ENCODE results near the gene CLCN3. TPM values are rescaled to one million over a fixed set of nuclear protein-coding genes. Genes with fewer than 3 reads are reported as not detected.
"Not testable (repeated sequence)": the region's sequence is repeated elsewhere in the genome, so short reads cannot be mapped to it uniquely, and the experiment has no call there.

CLCN3 gene
- 36.4 and 42.1 TPM in 2 replicates for total RNA-seq (2022)
- percentile 77 among the genes with signal in this experiment for Bru-seq, nascent RNA
- BruChase-seq, experiment 1, labeled RNA remaining after a 2-hour chase = percentile 78 among the genes with signal in this experiment
- BruChase-seq, experiment 2, labeled RNA remaining after a 6-hour chase = percentile 87 among the genes with signal in this experiment
- long read RNA-seq, full-length matches to known transcripts = 30 of 48 reads
- long read RNA-seq, partial matches to known transcripts = 9 of 48 reads
- long read RNA-seq, other reads (novel, unspliced or antisense) = 9 of 48 reads

- ChIA-PET POLR2A (interaction anchor here (0.5 to 2.2 kb wide), 6 partner anchors 8 to 103 kb away, joined by 3 to 19 read pairs (median 4); partner anchors contain the start of gene NEK1), CTCF (interaction anchor here (0.7 to 0.8 kb wide), 2 partner anchors 610 to 768 kb away, joined by 3 read pairs; partner anchors contain the start of gene CBR4)
- Histone ChIP-seq H3K36me3 (ENCODE audit: control insufficient read depth, insufficient read depth, low read length) (no peaks in the 10 kb centered on the region), H3K9me3 (no peaks in the 10 kb centered on the region), H3K4me1 (peaks cover 19% of the 10 kb centered on the region), H3K27me3 (replicated peaks; ENCODE audit: control insufficient read depth, insufficient read depth, low read length) (no peaks in the 10 kb centered on the region), H3K4me3 (ENCODE audit: low read depth, low read length) (peak within 1 kb of the TSS; percentile 62)
- H3K36me3 Mint-ChIP-seq (ENCODE audit: insufficient read depth, unreplicated experiment) = peaks cover 9% of the 10 kb centered on the region
- no peaks in the 10 kb centered on the region for H3K27me3 Mint-ChIP-seq (ENCODE audit: insufficient read depth, unreplicated experiment)
- no peaks in the 10 kb centered on the region for H3K4me1 Mint-ChIP-seq (ENCODE audit: low read depth, unreplicated experiment)
- TF ChIP-seq CTCF (IDR thresholded peaks at IDR 0.05; ENCODE audit: insufficient read depth in 1 of 2, low read depth in 1 of 2, low read length in 1 of 2, severe bottlenecking in 1 of 2, unreplicated experiment in 1 of 2) = no peak
- BruUV-seq (replicated peaks) = no TSS peak
- H3K4me3 Mint-ChIP-seq (ENCODE audit: unreplicated experiment) = peak within 1 kb of the TSS; percentile 84
- H3K27ac Mint-ChIP-seq (ENCODE audit: unreplicated experiment) = peak within 1 kb of the TSS; percentile 95
- H3K9me3 Mint-ChIP-seq (ENCODE audit: unreplicated experiment) = no peaks in the 10 kb centered on the region
- DNase-seq = peak; percentile 97
- intact Hi-C loops (cut with micrococcal nuclease; ENCODE audit: unreplicated experiment) = loop anchor here (1.0 to 5.0 kb wide), 4 partner anchors 8 to 548 kb away; partner anchors contain the start of gene NEK1
Observed at GRCh38 chr4:169619958-169620879, at the start of gene CLCN3. TSS of gene CLCN3 (plus strand) at chr4:169620578. CDS start at chr4:169635929, 15,351 bp downstream.

- BruUV-seq (replicated peaks); H3K4me1 Mint-ChIP-seq (ENCODE audit: low read depth, unreplicated experiment); H3K36me3 ChIP-seq (ENCODE audit: control insufficient read depth, insufficient read depth, low read length); H3K4me1 ChIP-seq; H3K27me3 ChIP-seq (replicated peaks; ENCODE audit: control insufficient read depth, insufficient read depth, low read length); DNase-seq; H3K36me3 Mint-ChIP-seq (ENCODE audit: insufficient read depth, unreplicated experiment); H3K9me3 ChIP-seq; POLR2A ChIA-PET; CTCF ChIA-PET; H3K4me3 ChIP-seq (ENCODE audit: low read depth, low read length); H3K9me3 Mint-ChIP-seq (ENCODE audit: unreplicated experiment); intact Hi-C loops (cut with micrococcal nuclease; ENCODE audit: unreplicated experiment); H3K4me3 Mint-ChIP-seq (ENCODE audit: unreplicated experiment); H3K27me3 Mint-ChIP-seq (ENCODE audit: insufficient read depth, unreplicated experiment); H3K27ac Mint-ChIP-seq (ENCODE audit: unreplicated experiment): not testable (repeated sequence)
Observed at GRCh38 chr4:169571012-169571411, 49.4 kb upstream of the CLCN3 start.

- Histone ChIP-seq H3K4me1 (no peaks in the 10 kb centered on the region), H3K36me3 (ENCODE audit: control insufficient read depth, insufficient read depth, low read length) (no peaks in the 10 kb centered on the region), H3K4me3 (ENCODE audit: low read depth, low read length) (no peak overlapping the region), H3K27me3 (replicated peaks; ENCODE audit: control insufficient read depth, insufficient read depth, low read length) (no peaks in the 10 kb centered on the region), H3K9me3 (no peaks in the 10 kb centered on the region)
- no peaks in the 10 kb centered on the region for H3K4me1 Mint-ChIP-seq (ENCODE audit: low read depth, unreplicated experiment)
- no peak overlapping the region for H3K27ac Mint-ChIP-seq (ENCODE audit: unreplicated experiment)
- TF ChIP-seq CTCF (IDR thresholded peaks at IDR 0.05; ENCODE audit: insufficient read depth in 1 of 2, low read depth in 1 of 2, low read length in 1 of 2, severe bottlenecking in 1 of 2, unreplicated experiment in 1 of 2) = no peak
- no peaks in the 10 kb centered on the region for H3K9me3 Mint-ChIP-seq (ENCODE audit: unreplicated experiment)
- peaks cover 3% of the 10 kb centered on the region for H3K36me3 Mint-ChIP-seq (ENCODE audit: insufficient read depth, unreplicated experiment)
- BruUV-seq (replicated peaks) = no TSS peak
- ChIA-PET POLR2A (no interaction called here), CTCF (no interaction called here)
- DNase-seq = no peak
- intact Hi-C loops (cut with micrococcal nuclease; ENCODE audit: unreplicated experiment) = no loop called here
- no peaks in the 10 kb centered on the region for H3K27me3 Mint-ChIP-seq (ENCODE audit: insufficient read depth, unreplicated experiment)
- no peak overlapping the region for H3K4me3 Mint-ChIP-seq (ENCODE audit: unreplicated experiment)
Observed at GRCh38 chr4:169571435-169571834, 48.9 kb upstream of the CLCN3 start.

Measured in Caco-2 (cell line).